ENCODE data around the gene C16orf89.

- no peak for TF ChIP-seq ZNF274 (IDR thresholded peaks at IDR 0.05; ENCODE audit: low read depth, low read length)
- no peak for TF ChIP-seq YY1 (IDR thresholded peaks at IDR 0.05; ENCODE audit: insufficient read depth, insufficient read length)
- no peak for TF ChIP-seq SUZ12 (IDR thresholded peaks at IDR 0.05; ENCODE audit: extremely low read depth, insufficient read depth, insufficient read length)
Measured at GRCh38 chr16:5070431-5071186, 4.9 kb upstream of the C16orf89 start.
